Stomach (tissue), 4 donors: ENCODE results near the gene PRMT7.

Experiments
- CTCF ChIP-seq, 7 experiments: fragments of 450-650 bp in 4 of 7; fragments of 200-600 bp in 3 of 7; sonication (generic) in 3 of 7; IDR thresholded peaks; one replicate each; pipeline ENCODE4 v1.5.1; 2016 to 2019; ENCODE audit warnings: antibody characterized with exemption in 7 of 7, control low read depth in 2 of 7, mild to moderate bottlenecking in 1 of 7
- POLR2A ChIP-seq, 4 donors: fragments of 450-650 bp; IDR thresholded peaks; one replicate each; pipeline ENCODE4 v1.6.1; 2016; ENCODE audit warnings: antibody characterized with exemption in 4 of 4, control low read depth in 2 of 4, mild to moderate bottlenecking in 1 of 4, moderate library complexity in 1 of 4

- TF ChIP-seq CTCF (IDR thresholded peaks at IDR 0.05), result no peak
- no peak for TF ChIP-seq POLR2A (IDR thresholded peaks at IDR 0.05)
These were observed 22.6 kb upstream of the PRMT7 start for GRCh38 chr16:68288252-68288650.
